OCI-LY3 (cell line): Measurements from ENCODE around the gene TMEM18.

Experiments used
- H2AFZ ChIP-seq: fragments of 200-600, 300-600 bp; shearing (Covaris generic); 2 replicates; pipeline ENCODE4 v1.6.0; 2014; ENCODE audit warnings: antibody characterized with exemption, low read depth, low read length
- H3K27ac ChIP-seq: fragments of 200-600, 300-600 bp; sonication (generic); 2 replicates; pipeline ENCODE4 v1.5.1; 2014; ENCODE audit warnings: mild to moderate bottlenecking, low read length, moderate library complexity, mixed read lengths
- H3K27me3 ChIP-seq: fragments of 200-600, 300-600 bp; sonication (generic); 2 replicates; pipeline ENCODE4 v1.6.1; 2014; ENCODE audit warnings: low read depth, low read length, mixed read lengths
- H3K36me3 ChIP-seq: fragments of 200-600, 300-600 bp; sonication (generic); replicated peaks from 2 replicates; pipeline ENCODE3; 2014; ENCODE audit warnings: low read depth, low read length, mixed read lengths
- H3K4me1 ChIP-seq: fragments of 300-600, 200-600 bp; sonication (generic); 2 replicates; pipeline ENCODE4 v1.6.1; 2014; ENCODE audit warnings: low read length, mixed read lengths
- H3K4me2 ChIP-seq: fragments of 200-600, 300-600 bp; sonication (generic); 2 replicates; pipeline ENCODE4 v1.6.1; 2014; ENCODE audit warnings: low read length, mixed read lengths
- H3K4me3 ChIP-seq: fragments of 300-600, 200-600 bp; sonication (generic); 2 replicates; pipeline ENCODE4 v1.5.1; 2014; ENCODE audit warnings: antibody characterized with exemption, mild to moderate bottlenecking, low read length, moderate library complexity
- H3K79me2 ChIP-seq: fragments of 300-600, 200-600 bp; shearing (Covaris generic); 2 replicates; pipeline ENCODE4 v1.6.1; 2014; ENCODE audit warnings: mild to moderate bottlenecking, low read length, mixed read lengths
- H3K9ac ChIP-seq: fragments of 300-600, 200-600 bp; shearing (Covaris generic); 2 replicates; pipeline ENCODE4 v1.6.0; 2014; ENCODE audit warnings: mild to moderate bottlenecking, low read length, moderate library complexity
- H3K9me3 ChIP-seq: fragments of 200-600, 300-600 bp; shearing (Covaris generic); 2 replicates; pipeline ENCODE4 v1.6.1; 2014; ENCODE audit warnings: low read length, mixed read lengths; ENCODE audit not compliant: insufficient read depth
- H4K20me1 ChIP-seq: fragments of 200-600, 300-600 bp; sonication (generic); 2 replicates; pipeline ENCODE4 v1.6.1; 2016; ENCODE audit warnings: low read length, mixed read lengths; ENCODE audit not compliant: insufficient read depth
- CTCF ChIP-seq: fragments of 200-600, 300-600 bp; sonication (generic); IDR thresholded peaks from 2 replicates; pipeline ENCODE4 v1.5.1; 2014; ENCODE audit warnings: antibody characterized with exemption, low read length, low read depth
- EZH2phosphoT487 ChIP-seq: fragments of 200-600 bp; shearing (Covaris generic); IDR thresholded peaks from 2 replicates; pipeline ENCODE4 v1.6.1; 2018; ENCODE audit warnings: antibody characterized with exemption, mixed run types, low read depth

Gene TMEM18

GRCh38 chr2:630451-631320 lies 46.5 kb downstream of the TMEM18 start:
- Histone ChIP-seq H3K27me3 (no peaks in the 10 kb centered on the region), H3K36me3 (no peaks in the 10 kb centered on the region), H2AFZ (no peak overlapping the region), H3K4me1 (no peaks in the 10 kb centered on the region), H4K20me1 (no peaks in the 10 kb centered on the region), H3K4me3 (no peak overlapping the region), H3K4me2 (no peak overlapping the region), H3K9me3 (no peaks in the 10 kb centered on the region), H3K9ac (no peak overlapping the region), H3K79me2 (no peaks in the 10 kb centered on the region), H3K27ac (no peak overlapping the region)
- TF ChIP-seq EZH2phosphoT487 (no peak), CTCF (no peak)

- no peaks in the 10 kb centered on the region for H3K79me2 ChIP-seq
- H4K20me1 ChIP-seq = no peaks in the 10 kb centered on the region
- no peaks in the 10 kb centered on the region for H3K9me3 ChIP-seq
- H3K36me3 ChIP-seq = no peaks in the 10 kb centered on the region
- no peaks in the 10 kb centered on the region for H3K27me3 ChIP-seq
- no peak overlapping the region for H3K27ac ChIP-seq
- H3K9ac ChIP-seq = no peak overlapping the region
- H2AFZ ChIP-seq = no peak overlapping the region
- no peaks in the 10 kb centered on the region for H3K4me1 ChIP-seq
- no peak overlapping the region for H3K4me3 ChIP-seq
- no peak overlapping the region for H3K4me2 ChIP-seq
- no peak for TF ChIP-seq CTCF
- TF ChIP-seq EZH2phosphoT487 = no peak
Observed at GRCh38 chr2:629961-630360, 47.2 kb downstream of the TMEM18 start.

GRCh38 chr2:628651-629050 lies 48.6 kb downstream of the TMEM18 start:
- TF ChIP-seq CTCF (no peak), EZH2phosphoT487 (no peak)
- H3K9ac ChIP-seq = no peak overlapping the region
- H4K20me1 ChIP-seq = no peaks in the 10 kb centered on the region
- no peak overlapping the region for H3K27ac ChIP-seq
- no peaks in the 10 kb centered on the region for H3K9me3 ChIP-seq
- no peaks in the 10 kb centered on the region for H3K79me2 ChIP-seq
- no peaks in the 10 kb centered on the region for H3K4me1 ChIP-seq
- no peak overlapping the region for H2AFZ ChIP-seq
- H3K36me3 ChIP-seq = no peaks in the 10 kb centered on the region
- H3K27me3 ChIP-seq = no peaks in the 10 kb centered on the region
- no peak overlapping the region for H3K4me3 ChIP-seq
- no peak overlapping the region for H3K4me2 ChIP-seq

- no peaks in the 10 kb centered on the region for H3K9me3 ChIP-seq
- H4K20me1 ChIP-seq = no peaks in the 10 kb centered on the region
- H3K79me2 ChIP-seq = no peaks in the 10 kb centered on the region
- no peak overlapping the region for H2AFZ ChIP-seq
- no peak overlapping the region for H3K27ac ChIP-seq
- H3K4me1 ChIP-seq = no peaks in the 10 kb centered on the region
- no peak overlapping the region for H3K4me2 ChIP-seq
- H3K4me3 ChIP-seq = no peak overlapping the region
- no peak overlapping the region for H3K9ac ChIP-seq
- TF ChIP-seq EZH2phosphoT487 = no peak
- no peak for TF ChIP-seq CTCF
- H3K27me3 ChIP-seq = no peaks in the 10 kb centered on the region
- H3K36me3 ChIP-seq = no peaks in the 10 kb centered on the region
Observed at GRCh38 chr2:627926-628560, 49.2 kb downstream of the TMEM18 start.
